Superior temporal gyrus (tissue), 1 donor: Measurements from ENCODE around the gene SNX13.

Experiments
- DNase-seq: peaks from one replicate; pipeline ENCODE4 v3.0.0-alpha.2; 2016; ENCODE audit errors: extremely low spot score

Gene SNX13

DNA sequence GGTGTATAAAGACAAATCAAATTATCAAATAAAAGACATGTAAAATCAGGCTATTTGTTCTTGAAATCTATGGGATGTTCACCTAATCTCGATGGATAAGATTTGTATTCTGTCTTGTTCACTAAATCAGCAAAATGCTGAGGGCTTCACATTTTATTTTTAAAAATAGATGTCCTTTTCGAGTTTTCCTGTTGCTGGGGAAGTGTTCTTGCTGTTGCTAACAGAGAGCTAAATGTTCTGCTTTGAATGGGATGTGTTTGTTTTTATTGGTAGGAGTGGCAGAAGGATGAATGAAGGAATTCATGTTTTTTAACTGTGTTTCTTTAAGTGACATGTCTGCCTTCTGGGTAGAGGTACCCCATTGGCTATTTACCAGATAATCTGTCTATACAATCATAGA, 7.3 kb upstream of the SNX13 start:
- peak; percentile 73 for DNase-seq

DNA sequence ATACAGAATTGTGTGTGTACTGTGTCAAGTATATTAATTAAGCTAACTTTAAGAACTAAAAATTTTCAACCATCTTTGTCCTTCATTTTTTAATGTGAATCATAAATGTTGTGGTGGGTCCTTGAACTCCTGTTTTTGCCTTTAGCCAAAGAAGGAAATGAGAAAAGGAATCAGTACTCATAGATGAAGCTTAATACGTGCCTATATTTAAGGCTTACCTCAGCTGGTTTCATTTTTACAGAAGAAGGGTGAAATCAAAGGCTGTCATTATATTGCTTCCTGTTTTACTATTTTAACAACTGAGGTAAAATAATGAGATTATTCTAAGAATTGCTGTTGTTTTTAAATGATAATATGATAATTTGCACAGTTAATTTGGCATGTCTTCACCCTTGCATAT, 6.3 kb upstream of the SNX13 start:
- no peak for DNase-seq

DNA sequence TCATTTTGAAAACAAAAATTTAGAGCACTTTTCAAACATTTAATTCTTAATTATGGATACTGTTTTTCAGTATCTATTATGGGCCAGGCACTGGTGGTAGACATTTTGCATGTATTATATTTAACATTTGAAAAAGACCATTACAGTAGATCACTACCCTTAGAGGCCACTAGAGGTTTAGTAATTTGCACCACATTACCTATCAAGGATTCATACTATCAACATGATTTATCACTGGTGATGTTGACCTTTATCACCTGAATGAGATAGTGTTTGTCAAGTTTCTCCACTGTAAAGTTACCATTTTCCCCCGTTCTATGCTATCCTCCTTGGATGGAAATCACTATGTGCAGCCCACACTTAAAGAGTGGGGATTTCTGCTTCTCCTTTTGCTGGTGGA, 4.4 kb upstream of the SNX13 start:
- no peak for DNase-seq

DNA sequence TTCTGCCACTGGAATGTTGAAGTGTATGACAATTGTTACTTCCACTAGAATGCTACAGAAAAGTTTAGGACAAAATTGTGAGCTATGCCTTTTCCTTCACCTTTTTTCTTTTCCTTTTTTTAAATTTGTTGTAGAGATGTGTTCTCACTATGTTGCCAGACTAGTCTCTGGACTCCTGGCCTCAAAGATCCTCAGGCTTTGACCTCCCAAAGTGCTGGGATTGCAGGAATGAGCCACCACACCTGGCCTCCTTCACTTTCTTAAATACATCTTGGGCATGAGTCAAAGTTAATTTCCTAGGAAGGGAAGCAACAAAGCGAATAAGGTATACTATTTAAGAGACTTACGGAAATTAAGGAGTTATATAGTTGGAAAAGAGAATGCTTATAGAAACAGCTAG, 2.7 kb upstream of the SNX13 start:
- no peak for DNase-seq

DNA sequence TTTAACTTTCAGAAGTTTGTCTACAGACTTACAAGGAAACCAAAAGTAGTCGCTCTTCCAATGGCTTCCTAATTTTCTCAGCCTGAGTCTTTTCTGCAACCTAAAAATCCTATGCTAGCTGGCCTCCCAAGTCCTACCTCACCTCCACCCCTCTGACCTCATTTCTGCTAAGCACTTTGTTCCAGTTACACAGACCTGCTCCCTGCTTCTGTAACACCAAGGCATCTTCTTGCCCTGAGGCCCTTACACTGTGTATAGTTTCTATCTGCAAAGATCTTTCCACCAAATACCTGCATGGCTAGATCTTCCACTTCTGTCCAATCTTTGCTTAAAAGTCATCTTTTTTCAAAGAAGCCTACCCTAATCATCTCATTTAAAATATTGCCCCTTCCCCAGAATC, 1.9 kb upstream of the SNX13 start:
- DNase-seq, result no peak

DNA sequence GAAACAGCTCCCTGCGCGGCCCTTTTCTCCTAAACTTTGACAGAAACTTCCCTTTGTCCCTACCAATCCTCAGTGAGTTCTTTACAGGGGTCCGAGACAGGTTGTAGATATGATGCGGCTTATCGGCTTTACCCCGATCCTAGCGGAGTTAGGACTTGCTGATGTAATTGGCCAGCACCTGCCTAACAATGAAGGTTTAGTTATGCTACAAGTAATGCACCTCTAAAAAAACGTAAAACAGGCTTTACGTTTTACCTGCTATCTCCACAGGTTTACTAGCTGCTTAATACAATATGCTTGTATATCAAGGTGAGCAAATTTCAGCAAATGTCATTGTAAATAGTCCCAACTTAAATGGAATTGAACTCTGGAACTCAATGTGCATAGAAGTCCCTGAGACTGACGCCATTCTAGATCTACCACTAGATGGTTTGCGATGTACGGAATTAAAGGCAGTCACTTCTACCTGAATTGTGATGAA, 697 bp upstream of the SNX13 start:
- DNase-seq, result peak; percentile 64

DNA sequence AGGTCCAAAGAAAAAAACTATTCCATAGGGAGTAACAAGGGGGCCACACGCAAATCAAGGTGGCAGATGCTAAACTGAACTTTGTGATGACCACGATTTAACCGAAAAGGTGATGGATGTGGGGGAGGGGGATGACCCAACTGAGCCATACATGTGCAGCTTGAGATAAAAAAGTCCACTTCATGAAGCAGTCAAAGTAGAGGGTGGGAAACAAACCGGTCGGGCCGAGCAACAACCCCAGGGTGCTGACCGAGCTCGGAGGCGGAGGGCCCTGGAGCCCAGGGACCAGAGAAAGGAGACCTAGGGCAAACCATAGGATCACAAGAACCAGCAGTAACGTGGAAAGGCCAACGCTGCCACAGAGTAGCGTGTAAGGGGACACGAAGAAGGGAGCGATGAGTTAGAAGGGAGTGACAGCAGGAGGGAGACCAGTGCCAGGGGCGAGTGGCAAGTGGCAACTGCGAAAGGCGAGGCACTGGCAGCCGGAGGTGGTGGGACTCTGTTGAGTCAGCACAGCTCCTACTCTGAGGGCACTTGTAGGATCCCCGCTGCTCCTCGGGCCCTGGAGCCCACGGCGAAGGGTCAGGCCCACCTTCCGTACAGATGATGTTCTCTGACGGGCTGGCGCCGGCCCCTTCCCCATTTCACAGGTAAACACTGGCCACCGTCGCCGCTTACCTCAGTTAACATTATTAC, 540 bp downstream of the SNX13 start:
- peak; percentile 73 for DNase-seq

DNA sequence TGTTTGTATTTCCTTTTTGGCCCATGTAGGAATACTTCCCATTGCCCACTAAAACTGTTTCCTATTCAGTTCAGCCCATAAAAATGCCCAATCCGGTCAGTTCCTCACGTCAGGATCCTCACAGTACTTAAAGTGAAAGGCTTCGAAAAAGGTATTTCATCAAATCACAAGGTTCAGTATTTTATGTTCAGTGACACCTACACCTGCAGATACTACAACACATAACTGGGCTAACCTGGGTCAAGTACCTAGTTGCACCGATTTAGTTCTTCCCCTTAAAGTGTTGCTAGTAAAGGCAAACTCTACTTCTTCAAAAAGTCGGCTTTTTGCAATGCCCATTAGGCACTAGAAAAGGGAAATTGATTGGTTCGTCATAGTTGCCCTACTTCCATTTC, 1.1 kb downstream of the SNX13 start:
- DNase-seq, result peak; percentile 42

DNA sequence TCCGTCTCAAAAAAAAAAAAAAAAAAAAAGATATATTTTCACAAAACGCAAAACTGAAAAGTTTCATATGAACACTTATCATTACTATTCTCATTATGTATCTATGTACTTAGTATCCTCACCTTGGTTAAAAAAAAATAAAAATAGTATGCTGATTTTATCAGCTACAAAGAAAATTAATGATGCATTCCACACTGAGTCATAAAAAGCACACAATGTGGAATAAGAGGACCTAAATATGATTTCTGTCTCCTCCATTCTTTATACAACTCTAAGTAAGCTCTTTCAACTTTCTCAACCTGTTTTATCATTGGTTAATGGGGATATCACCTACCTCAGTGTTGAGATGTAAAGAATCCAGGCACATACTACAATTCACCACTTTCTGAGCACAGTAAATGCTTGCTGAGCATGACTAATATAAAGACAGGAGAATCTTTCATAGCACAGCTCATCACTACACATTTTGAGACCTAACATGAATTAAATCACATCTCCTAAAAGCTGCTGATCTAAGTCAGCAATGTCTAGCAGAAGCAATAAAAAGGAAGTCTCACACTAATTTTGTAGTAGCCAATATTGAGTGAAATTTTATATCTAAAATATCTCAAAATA, 2.7 kb downstream of the SNX13 start:
- DNase-seq, result no peak

DNA sequence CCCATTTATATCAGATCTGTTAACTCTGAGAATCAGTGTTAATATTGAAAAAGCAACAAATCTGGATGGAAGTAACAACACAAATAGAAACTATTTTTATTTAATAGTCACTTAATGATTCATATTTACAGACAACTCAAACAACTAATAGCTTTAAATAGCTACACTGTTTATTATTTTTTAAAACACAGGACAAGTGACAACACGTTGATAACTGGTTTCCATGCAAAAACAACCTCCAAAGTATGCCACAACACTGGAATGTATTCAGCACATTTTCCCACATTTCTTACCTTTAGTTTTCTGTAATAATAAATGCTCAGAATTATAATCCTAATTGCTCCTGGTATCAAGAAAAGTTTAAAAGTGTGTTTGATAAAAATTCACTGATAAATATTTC, 4.0 kb downstream of the SNX13 start:
- no peak for DNase-seq

DNA sequence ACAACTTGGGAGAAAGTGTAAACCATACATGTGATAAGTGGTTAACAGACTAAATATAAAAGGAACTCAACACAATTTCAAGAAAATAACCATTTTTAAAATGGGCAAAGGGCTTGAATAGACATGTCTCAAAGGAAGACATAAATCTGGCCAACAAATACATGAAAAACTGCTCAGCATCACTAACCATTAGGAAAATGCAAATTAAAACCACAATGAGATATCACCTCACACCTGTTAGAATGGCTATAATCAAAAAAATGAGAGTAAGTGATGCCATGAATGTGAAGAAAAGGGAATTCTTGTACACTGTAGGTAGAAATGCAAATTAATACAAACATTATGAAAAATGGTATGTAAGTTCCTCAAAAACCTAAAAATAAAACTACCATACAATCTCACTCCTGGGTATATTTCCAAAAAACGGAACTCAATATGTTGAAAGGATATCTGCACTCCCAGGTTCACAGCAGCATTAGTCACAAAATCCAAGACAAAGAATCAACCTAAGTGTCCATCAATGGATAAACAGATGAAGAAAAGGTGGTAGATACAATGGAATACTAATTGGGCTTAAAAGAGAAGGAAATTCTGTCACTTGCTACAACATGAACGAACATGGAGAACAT, 5.6 kb downstream of the SNX13 start:
- DNase-seq, result no peak

DNA sequence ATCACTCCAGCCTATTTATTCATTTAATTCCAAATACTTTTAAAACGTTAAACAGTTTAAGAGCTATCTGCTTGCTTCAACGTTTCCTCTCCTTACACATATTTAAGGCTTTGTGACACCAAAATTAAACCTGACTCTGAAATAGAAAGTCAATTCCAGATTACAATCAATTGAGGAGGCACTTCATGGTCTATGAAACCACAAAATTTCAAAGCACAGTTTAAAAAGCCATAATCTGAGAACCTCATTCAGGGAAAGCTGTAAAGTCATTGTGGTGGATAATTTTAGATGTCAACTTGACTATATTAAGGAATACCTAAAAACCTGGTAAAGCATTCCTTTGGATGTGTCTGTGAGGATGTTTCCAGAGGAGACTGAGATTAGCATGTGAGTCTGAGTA, 6.2 kb downstream of the SNX13 start:
- no peak for DNase-seq

DNA sequence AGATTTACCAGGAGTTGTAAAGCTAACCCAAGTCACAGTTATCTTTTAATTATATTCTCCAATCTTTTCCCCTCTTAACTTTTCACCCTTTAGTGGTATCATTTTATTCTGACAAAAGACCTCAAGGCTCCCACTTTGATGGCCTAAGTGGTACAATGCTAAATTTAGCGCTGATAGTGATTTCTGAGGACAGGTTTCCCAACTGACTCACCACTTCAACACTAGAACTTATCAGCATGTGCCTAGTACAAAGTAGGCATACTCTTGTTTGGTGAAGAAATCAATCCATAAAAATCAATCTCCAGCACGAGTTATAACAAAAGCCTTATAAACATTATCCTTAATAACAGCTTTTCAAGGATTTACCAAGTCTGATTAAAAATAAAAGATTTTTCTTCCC, 7.5 kb downstream of the SNX13 start:
- DNase-seq, result no peak

DNA sequence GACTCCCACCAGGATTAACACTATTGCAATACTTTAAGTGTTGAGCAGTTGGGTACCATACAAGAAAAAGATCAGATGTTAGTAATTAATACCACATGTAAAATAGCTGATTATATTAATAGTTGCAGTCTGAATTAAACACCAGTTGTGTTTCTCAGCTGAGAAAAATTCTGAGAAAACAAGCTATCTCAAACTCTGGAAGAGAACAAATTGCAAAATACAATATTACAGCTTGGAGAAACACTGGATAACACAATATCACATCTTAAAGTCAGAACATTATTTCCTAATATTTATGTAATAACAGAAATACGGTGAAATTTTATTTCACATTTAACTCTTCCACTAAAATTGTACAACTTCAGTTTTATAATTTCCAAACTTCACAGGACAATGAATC, 9.2 kb downstream of the SNX13 start:
- DNase-seq, result no peak

DNA sequence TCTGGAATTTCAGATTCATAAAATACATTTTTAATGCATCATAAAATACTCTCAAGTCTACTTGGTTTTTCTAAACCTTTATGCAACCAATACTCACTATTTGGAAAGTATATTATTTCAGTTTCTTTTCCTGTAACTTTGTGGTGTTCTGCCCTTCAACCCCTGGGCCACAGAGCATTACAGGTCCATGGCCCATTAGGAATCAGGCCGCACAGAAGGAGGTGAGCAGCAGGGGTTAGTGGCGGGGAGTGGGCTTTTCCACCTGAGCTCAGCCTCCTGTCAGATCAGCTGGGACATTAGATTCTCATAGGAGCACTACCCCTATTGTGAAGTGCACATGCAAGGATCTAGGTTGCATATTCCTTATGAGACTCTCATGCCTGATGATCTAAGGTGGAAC, 9.7 kb downstream of the SNX13 start:
- no peak for DNase-seq

DNA sequence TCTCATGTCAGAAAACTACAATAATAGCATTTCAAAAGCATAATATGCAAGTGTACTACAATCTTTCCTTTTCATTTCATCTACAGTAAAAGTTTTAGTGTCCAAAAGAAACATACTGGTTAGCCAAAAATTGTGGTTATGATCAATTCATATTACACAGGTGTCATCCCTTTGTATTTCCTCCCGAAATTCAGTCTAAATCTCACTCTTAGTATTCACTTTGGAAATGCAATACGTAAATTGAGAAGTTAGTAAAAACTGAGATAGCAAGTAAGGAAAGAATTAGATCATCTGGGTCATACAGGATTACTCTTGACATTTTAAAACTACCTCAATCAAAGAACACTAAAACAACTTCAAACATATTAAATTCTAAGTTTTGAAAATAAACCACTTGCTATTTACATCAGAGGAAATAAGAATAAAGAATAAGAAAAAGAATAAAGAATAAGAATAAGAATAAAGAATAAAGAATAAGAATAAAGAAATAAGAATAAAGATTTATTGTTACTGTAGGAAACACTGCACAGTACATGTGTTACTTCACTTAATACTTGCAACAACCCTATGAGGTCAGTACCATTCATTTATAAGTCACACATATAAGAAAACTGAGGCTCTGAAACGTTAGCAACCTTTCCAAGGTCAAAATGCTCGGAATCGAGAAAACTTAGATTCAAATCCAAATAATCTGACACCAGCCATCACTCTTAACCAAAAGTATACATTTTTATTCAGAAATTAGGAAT, 10.5 kb downstream of the SNX13 start:
- no peak for DNase-seq

DNA sequence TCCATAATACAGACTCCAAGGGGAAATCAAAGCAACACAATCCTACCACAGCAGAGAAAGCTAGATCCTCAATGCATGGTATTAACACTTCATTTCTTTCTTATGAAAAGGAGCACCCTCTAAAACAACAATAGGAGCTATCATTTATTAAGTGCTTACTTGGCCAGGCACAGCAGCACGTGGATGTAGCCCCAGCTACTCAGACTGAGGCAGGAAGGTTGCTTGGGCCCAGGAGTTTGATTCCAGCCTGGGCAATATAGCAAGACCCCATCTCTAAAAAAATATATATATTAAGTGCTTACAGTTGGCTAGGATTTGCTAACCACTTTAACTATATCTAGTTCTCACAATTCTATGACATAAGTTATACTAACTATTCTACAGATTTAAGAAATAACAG, 12.2 kb downstream of the SNX13 start:
- DNase-seq, result no peak

DNA sequence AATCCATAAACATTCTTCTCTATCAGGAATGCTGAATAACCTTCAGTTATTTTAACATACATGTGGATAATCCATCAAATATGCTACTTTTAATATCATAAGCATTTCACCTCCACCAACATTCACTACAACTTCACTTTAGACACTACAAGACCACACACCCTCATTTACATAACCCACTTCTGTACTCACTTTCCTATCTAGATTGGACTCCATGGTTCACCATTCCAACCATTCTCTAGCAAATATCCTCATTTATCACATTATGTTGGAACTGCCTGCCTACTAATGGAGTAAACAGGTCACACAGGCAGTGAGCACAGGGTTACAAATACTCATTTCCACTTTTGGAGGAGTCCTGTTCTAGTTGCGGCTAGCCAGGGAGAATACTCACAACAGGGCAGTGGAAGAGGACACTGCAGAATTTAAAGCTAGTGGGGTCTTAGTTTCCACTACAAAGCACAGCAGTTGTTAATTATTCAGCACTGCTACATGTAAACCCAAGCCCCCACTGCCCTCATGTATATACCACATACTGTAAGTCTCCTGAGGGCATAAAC, 18.4 kb downstream of the SNX13 start:
- DNase-seq, result no peak

DNA sequence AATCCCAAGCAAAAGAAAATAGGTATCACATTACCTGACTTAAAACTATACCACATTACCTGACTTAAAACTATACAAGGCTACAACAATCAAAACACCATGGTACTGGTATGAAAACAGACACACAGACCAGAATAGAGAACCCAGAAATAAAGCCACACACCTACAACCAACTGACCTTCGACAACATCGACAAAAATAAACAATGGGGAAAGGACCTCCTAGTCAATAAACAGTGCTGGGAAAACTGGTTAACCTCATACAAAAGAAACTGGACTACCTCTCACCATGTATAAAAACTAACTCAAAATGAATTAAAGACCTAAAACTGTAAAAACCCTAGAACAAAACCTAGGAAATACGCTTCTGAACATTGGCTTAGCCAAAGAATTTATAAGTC, 22.5 kb downstream of the SNX13 start:
- no peak for DNase-seq

DNA sequence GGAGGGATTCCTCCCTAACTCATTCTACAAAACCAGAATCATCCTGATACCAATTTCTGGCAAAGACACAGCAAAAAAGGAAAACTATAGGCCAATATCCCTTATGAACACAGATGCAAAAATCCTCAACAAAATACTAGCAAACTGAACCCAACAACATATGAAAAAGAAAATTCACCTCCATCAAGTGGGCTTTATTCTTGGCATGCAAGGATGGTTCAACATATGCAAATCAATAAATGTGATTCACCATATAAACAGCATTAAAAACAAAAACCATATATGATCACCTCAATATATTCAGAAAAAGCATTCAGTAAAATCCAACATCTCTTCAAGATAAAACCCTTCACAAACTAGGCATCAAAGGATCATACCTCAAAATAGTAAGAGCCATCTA, 23.5 kb downstream of the SNX13 start:
- no peak for DNase-seq

DNA sequence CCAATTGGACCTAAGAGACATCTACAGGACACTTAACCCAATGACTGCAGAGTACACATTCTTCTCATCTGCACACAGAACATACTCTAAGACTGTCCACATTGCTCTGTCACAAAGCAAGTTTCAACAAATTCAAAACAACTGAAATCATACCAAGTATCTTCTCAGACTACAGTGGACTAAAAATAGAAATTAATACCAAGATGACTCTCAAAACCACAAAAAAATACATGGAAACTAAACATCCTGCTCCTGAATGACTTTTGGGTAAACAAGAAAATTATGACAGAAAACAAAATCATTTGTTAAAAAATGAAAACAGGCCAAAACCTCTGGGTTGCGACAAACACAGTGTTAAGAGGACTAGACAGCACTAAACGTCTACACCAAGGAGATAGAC, 24.5 kb downstream of the SNX13 start:
- no peak for DNase-seq

DNA sequence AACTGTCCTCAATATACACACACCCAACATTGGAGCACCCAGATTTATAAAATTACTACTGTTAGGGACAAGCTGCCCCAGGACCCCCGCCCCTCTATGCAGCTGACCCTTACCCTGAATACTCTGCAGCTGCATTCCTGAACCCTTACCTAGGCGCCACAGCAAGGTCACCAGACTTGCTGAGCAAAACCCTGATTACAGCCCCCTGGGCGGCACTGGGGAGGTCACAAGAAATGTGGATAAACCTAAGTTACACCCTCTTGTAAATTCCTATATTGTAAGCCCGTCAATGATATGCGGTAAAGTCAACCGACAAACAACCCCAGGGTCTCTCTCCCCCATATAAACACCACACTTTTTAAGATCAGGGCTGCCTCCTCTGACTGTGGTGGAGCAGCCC, 25.1 kb downstream of the SNX13 start:
- DNase-seq, result no peak
